M059J (cell line): ENCODE measurements around the gene TENT4A. TPM values are rescaled to one million over a fixed set of nuclear protein-coding genes. Genes with fewer than 3 reads are reported as not detected.

Experiments used
- DNase-seq: peaks from one replicate; pipeline ENCODE4 v3.0.0-alpha.2; 2012; ENCODE audit warnings: low read depth
- total RNA-seq: library from RNA; depleted of rRNA; stranded (reverse); fragments of >200 nt; shearing (Covaris generic); gene quantifications from 2 replicates; pipeline ENCODE4 v1.2.3, GENCODE V29; 2014

TENT4A gene
- total RNA-seq, 1 experiment from 2014 or later = 11.7 TPM

DNA sequence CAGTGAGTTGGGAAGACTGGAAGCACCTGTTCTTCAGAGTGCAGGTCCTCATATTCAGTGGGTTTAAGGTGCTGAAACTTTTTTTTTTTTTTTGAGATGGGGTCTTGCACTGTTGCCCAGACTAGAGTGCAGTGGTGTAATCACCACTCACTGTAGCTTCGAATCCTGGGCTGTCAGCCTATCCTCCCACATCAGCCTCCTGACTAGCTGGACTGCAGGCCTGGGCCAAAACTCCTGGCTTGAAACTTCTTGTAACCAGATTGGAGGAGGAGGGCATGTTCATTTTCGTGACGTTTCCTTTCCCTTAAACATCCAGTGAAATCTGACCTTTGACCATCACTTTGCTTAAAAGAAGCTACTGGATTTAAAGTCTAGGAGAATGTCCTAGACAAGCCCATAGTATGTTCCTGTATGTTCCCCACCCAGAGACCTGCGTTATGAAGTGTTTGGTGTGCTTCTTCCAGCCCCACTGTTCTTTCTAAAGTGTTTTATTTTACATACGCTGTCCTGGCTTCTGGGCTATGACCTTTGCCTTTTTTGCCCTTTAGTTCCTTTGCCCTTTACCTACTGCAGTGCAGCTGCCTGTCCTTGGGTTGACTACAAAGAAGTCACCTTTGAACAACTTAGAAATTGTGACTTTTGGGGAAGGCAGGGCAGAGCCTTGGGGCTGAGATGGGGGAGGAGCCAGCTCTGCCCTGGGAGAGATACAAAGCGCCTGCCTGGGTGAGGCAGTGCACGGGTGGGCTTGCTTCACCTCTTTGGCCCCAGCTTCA lies 18.4 kb downstream of the TENT4A start:
- peak; percentile 21 for DNase-seq

DNA sequence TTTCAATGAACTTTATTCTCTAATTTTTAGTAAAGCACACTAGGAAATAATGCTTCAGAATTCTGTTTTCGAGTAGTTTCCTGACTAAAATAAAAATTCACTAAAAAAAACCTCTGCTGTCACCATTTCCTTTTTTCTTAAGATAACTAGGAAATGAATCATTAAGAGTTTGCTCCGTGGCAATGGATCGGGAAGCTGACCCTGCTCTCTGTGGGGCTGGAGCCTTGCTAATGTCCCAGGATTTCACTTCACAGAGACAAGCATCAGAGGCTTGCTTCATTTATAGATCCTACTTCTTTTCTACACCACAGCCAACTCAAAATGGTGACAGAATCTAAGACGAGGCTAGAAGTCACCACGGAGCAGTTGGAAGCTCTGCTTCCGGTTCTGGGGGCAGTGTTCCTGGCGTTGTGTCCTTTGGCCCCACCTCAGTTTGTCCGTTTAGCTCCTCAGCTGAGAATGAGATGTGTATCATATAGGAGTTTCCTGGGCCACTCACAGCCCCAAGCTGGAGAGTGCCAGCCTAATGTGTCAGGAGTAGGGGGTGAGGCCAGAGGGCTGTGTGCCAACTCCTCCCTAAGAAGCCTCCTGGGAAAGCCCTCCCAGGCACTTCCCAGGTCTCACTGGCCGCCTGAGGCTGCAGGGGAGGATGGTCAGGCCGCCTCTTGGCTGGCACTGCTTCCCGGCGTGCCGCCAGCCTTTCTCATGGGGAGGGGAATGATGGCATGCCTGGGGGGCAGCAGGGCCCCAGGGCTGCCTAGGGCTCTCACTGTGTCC lies 19.6 kb downstream of the TENT4A start:
- DNase-seq = peak; percentile 96

- DNase-seq = no peak
These were observed 20.4 kb downstream of the TENT4A start for GRCh38 chr5:6733411-6734242.

DNA sequence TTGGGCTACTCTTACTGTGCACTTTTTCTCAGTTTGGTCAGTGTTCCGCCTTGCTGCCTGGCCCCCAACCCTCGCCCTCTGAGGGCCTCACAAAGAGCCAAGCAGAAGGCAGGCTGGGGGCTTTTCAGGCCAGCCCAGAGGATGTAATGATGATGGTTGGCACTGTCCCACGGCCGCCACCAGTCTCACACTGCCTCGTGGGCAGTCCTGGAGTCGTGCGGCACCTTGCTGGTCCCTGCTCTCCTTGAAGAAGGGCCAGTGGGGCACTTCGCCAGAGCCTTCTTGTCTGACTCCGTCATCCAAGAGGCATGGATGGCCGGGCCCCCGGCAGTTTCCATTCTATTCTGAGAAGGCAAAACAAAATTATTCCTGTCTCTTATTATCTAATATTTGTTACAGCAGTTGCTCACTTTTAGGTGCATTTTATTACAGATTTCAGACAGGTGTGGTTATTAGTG lies 21.0 kb downstream of the TENT4A start:
- DNase-seq = no peak

GRCh38 chr5:6734781-6735180 lies 21.5 kb downstream of the TENT4A start:
- no peak for DNase-seq

DNA sequence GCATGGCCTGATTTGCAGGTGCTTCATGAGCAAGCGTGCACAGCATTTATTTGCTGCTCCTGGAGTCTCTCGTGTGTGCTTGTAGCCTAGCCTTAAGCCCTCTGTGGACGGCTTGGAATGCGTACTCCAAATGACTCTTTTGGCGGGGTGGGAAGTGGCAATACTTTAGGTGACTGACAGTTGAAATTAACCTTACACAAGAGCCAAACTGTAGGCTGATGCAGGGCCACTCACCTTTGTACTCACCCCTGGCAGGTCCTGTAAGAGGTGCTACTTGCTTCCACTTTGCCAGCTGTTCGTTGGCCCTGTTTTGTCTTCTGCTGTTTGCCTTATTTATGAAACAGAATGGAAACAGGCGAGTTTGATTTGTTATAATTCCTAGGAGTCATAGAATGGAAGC lies 22.9 kb downstream of the TENT4A start:
- no peak for DNase-seq

- DNase-seq = no peak
These were observed 23.4 kb downstream of the TENT4A start for GRCh38 chr5:6736524-6737042.

DNA sequence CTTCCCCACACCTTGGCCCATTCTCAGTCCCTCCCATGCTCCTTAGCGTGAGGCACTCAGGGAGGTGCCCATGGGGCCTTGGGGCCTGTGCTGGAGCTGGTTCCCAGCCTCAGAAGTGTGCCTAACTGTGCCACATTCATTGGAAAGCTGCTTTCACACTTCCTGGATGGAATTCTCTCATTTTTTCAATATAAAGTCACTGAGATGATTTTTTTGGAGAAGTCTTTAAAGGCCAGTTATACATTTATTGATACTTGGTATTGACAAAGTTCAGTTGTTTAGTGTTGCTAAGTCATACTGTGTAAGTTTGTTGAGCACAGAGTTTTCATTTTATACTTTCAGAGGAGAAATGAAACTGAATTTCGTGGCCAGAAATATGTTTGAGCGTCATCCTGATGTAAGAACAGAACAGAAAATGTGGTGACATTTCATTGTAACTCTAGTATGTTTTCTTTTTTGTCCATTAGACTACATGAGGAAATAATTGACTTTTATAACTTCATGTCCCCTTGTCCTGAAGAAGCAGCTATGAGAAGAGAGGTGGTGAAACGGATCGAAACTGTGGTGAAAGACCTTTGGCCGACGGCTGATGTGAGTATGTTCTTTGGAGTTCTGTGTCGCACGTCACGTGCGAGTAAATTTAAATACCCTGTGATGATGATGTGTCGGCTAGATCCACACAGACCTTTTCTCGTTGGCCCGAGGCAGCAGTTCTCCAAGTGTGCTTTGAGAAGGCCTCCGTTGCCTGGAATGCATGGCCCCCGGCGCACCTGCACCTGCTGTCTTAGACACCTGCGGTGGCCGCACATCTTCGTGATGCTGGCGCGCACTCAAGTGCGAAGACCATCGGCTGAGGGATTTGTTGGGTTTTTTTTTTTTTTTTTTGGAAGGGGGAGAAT lies 24.1 kb downstream of the TENT4A start:
- DNase-seq = no peak

DNA sequence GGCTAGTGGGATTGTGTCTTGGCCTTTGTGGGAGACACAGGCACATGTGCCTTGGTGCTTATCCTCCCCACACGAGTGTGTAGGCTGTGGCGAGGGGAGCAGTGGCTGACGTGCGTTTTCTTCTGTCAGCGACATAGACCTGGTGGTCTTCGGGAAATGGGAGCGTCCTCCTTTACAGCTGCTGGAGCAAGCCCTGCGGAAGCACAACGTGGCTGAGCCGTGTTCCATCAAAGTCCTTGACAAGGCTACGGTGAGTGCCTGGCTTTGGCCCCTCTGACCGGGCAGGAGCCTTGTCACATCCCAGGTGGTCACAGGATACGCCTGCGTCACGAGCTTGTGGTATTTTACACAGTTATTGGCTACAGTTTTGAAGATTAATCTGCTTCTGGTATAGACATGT lies 26.4 kb downstream of the TENT4A start:
- no peak for DNase-seq

DNA sequence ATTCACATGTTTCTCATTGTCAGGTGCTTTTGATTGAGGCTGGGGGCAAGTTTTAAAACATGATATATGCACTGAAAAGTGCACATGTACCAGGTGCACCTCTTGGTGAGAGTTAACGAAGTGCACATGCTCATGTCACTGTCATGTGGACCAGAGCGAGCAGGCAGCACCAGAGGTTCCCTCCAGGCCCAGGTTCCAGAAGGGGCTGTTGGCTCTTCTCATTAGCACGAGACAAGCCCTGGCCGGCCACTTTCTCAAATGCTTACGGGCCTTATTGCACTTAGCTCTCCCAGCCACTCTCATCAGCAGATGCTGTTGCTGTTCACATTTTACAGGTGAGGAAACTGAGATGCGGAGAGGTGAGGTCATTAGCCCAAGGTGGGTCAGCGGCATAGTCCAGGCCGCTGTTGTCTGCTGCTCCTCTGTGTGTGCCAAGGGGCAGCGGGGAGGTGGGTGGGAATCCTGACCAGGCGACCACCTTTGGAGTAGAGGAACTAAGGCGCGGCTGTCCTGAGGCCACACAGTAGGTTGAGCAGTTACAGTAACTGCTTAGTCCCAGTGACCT lies 27.4 kb downstream of the TENT4A start:
- no peak for DNase-seq

DNA sequence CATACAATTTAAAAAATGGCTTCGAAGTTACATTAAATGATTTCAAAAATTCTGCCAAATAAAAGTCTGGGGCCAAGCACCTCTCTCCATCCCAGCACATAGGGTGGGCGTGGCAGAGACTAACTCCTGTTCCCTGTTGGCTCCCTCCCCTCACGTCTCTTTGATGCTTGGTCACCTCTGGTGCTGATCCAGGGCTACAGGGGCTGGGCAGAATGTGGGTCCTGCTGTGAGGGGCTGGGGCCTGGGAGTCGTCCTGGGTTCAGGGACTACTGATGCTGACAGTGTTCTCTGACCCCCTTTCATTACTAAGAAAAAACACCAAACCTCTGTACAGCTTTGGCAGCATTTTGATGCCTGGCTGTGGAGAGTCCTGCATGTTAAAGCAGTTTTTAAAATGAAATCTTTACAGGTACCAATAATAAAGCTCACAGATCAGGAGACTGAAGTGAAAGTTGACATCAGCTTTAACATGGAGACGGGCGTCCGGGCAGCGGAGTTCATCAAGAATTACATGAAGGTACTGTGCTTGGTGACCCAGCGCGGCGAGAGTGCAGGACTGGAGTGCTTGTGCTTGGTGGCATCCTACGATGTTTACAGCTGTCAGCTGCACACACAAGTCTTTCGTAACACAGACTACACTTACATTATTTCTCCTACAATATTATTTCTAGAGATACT lies 29.0 kb downstream of the TENT4A start:
- no peak for DNase-seq

DNA sequence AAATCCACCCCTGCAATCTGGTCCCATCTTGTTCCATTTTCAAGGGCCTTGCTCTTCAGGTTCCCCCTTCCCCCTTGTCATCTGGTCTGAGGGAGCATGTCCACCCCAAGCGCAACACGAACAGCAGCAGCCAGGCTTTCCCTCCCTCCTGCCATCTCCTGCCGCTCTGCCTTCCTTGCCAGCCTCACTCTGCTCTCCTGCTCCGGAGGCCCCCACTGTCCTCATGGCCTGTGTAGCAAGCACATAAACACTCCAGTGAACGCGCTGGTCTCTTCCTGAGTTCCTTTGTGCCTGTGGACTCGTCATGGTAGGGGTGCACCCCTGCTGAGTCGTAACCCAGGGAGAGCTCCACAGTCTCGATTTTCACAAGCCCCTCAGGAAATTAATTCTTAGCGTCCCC lies 29.9 kb downstream of the TENT4A start:
- DNase-seq = no peak

GRCh38 chr5:6744841-6745705 lies 31.8 kb downstream of the TENT4A start:
- DNase-seq = no peak

GRCh38 chr5:6745706-6746222 lies 32.5 kb downstream of the TENT4A start:
- DNase-seq = peak; percentile 60

DNA sequence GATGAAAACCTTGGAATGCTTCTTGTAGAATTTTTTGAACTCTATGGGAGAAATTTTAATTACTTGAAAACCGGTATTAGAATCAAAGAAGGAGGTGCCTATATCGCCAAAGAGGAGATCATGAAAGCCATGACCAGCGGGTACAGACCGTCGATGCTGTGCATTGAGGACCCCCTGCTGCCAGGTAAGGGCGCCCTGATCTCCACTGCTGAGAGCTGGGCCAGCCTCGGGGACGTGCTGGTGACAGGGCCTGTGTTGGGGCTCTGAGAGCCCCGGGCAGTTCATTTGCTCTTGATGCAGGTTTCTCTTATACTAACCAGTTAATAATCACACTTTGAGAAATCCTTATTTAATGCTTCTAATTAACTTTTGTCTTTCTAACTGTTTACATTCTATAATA lies 33.0 kb downstream of the TENT4A start:
- no peak for DNase-seq

DNA sequence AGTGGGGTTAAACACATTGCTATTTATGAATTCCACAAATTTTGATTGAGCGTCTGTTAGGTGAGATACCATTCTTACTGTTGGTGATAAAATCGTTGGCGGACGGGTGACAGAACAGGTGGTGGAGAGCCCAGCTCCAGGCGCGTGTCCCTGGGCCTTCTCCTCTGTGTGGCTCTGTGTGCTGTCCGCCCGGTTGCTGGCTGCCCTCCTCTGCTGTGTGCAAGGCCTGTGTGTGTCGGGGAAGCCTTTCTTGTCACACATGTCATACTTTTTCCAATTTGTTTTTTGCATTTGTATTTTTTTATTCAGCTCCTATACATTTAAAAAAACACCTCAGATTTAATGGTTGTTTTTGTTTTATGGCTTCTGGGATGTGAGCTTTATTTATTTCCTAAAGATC lies 33.9 kb downstream of the TENT4A start:
- no peak for DNase-seq

- no peak for DNase-seq
These were observed 34.9 kb downstream of the TENT4A start for GRCh38 chr5:6748142-6748541.

DNA sequence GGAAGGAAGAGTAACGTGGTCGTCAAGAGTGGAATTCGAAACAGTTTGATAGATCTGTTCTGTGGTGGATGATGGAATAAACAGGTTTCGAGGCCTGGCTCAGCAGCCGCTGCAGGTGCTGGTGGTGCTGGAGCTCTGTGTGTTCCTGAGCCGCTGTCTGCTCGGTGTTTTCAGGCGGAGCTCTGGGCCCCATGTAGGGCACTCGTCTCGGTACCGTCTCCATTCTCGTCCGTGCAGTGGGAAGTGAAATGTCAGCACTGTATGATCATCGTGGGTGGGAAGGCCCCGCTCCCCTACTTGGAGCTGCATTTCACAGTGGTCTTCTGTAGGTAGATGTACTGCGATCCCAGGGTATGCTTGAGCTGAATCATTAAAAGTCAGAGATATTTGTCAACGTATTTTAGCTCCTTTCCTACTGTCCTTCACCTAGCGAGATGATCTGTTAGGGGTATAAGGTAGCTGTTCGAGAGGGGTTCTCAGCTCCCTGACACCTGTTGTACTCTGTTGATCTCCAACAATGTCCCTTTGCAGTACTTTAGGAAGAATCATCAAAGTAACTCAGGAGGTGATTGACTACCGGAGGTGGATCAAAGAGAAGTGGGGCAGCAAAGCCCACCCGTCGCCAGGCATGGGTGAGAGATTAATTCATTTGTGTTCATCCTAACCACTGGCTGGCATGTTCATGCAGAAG lies 35.9 kb downstream of the TENT4A start:
- no peak for DNase-seq
